ENCODE data around the gene RPL27A.

Gene RPL27A

DNA sequence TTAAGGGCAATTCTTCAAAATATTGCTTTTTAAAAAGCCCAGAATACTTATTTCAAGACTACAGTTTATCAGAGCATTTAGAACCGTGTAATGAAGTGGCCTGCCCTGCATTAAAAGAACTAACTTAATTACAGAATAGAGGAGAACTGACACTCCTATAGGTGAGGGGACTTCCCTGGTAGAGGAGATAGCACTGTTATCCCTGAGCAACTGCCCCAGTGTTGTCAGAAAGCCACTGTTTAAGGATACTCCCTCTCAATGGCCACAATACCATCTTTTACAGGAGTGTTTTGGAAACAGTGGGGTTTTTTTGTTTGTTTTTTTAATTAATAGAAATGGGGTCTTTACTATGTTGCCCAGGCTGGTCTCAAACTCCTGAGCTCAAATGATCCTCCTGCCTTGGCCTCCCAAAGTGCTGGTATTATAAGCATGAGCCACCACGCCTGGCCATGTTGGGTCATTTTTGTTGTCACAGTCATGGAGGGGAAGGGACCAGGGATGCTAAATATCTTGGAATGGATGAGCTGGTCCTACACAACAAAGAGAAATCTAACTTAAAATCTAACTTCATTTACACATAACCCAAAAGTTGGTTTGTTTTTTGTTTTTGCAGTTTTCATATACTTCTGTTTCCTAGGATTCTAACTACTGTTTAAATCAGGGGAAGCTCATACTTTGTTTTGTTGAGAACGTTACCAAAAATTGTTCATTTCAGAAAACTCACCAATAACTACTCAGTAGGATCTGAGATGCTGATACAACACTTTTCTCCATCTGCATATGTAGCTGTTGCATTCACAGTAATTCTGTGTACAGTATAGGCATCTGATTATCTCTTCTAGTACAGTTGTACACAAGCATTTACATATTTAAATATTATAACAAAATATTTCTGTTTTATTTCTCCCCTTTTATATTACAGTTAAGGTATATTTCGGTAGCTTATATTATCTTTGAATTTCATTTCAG, 8.1 kb downstream of the RPL27A start:
- H3K9me3 ChIP-seq (ENCODE audit: insufficient read depth, low read length), result no peaks in the 10 kb centered on the region
- peaks cover 51% of the 10 kb centered on the region for H3K36me3 ChIP-seq (replicated peaks; ENCODE audit: low read depth, low read length)
- peaks cover 26% of the 10 kb centered on the region for H3K79me2 ChIP-seq (ENCODE audit: low read length)
- 0 out of 2 replicates have a peak overlapping the region, but pooled peaks have one; percentile 99 for H3K4me2 ChIP-seq (ENCODE audit: low read length)
- H3K4me1 ChIP-seq (ENCODE audit: low read length), result peaks cover 36% of the 10 kb centered on the region
- no peak overlapping the region for H3K4me3 ChIP-seq (ENCODE audit: low read length)
- H3K9ac ChIP-seq (ENCODE audit: low read length), result no peak overlapping the region
- H3K27me3 ChIP-seq (ENCODE audit: low read depth, low read length), result no peaks in the 10 kb centered on the region
- H3K27ac ChIP-seq (ENCODE audit: low read length), result no peak overlapping the region
- H4K20me1 ChIP-seq (ENCODE audit: insufficient read depth, low read length), result no peaks in the 10 kb centered on the region
- TF ChIP-seq EZH2phosphoT487 (IDR thresholded peaks at IDR 0.05; ENCODE audit: low read depth), result no peak
- no peak overlapping the region for H2AFZ ChIP-seq (ENCODE audit: low read depth, low read length)

DNA sequence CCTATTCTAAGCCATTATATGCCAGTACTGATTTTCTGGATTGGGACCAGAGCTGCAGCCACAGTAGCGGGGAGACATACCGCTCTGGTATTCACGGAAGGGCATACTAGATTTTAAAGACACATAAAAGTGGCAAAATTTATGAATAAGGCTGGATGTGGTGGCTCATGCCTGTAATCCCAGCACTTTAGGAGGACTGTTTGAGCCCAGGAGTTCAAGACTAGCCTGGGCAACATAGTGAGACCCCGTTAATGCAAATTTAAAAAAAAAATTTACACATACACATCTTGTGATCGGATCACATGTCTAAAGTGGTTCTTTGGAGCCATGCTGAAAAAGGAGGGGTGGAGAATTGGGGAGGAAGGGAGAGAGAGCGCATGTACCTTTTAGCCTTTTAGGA, 9.0 kb downstream of the RPL27A start:
- Histone ChIP-seq H2AFZ (ENCODE audit: low read depth, low read length) (no peak overlapping the region), H4K20me1 (ENCODE audit: insufficient read depth, low read length) (no peaks in the 10 kb centered on the region), H3K4me3 (ENCODE audit: low read length) (no peak overlapping the region), H3K79me2 (ENCODE audit: low read length) (peaks cover 19% of the 10 kb centered on the region), H3K9ac (ENCODE audit: low read length) (no peak overlapping the region), H3K36me3 (replicated peaks; ENCODE audit: low read depth, low read length) (peaks cover 46% of the 10 kb centered on the region), H3K27ac (ENCODE audit: low read length) (no peak overlapping the region), H3K27me3 (ENCODE audit: low read depth, low read length) (no peaks in the 10 kb centered on the region), H3K4me1 (ENCODE audit: low read length) (peaks cover 26% of the 10 kb centered on the region), H3K9me3 (ENCODE audit: insufficient read depth, low read length) (no peaks in the 10 kb centered on the region), H3K4me2 (ENCODE audit: low read length) (no peak overlapping the region)
- TF ChIP-seq EZH2phosphoT487 (IDR thresholded peaks at IDR 0.05; ENCODE audit: low read depth), result no peak
- TF ChIP-seq, protein P1, sequence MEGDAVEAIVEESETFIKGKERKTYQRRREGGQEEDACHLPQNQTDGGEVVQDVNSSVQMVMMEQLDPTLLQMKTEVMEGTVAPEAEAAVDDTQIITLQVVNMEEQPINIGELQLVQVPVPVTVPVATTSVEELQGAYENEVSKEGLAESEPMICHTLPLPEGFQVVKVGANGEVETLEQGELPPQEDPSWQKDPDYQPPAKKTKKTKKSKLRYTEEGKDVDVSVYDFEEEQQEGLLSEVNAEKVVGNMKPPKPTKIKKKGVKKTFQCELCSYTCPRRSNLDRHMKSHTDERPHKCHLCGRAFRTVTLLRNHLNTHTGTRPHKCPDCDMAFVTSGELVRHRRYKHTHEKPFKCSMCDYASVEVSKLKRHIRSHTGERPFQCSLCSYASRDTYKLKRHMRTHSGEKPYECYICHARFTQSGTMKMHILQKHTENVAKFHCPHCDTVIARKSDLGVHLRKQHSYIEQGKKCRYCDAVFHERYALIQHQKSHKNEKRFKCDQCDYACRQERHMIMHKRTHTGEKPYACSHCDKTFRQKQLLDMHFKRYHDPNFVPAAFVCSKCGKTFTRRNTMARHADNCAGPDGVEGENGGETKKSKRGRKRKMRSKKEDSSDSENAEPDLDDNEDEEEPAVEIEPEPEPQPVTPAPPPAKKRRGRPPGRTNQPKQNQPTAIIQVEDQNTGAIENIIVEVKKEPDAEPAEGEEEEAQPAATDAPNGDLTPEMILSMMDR (IDR thresholded peaks at IDR 0.05; ENCODE audit: low read depth, low read length), result no peak

DNA sequence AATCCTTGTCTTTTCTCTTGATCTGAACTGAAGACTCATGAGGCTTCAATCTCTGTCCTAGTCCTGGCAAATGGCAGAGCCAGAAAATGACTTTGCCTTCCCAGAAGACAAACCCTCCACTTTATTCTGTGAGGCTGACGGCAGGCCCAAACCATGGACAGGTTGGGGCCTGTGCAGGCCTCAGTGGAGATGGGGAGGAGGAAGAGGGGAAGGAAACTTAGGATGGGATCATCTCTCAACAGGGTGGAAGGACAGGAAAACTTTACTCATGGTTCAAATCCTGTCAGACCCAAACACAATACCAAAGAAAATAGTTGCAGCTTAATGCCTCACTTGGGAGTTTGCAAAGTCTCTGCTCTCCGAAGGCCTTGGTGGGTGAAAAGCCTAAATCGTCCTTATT, 9.8 kb downstream of the RPL27A start:
- H2AFZ ChIP-seq (ENCODE audit: low read depth, low read length), result no peak overlapping the region
- peaks cover 38% of the 10 kb centered on the region for H3K36me3 ChIP-seq (replicated peaks; ENCODE audit: low read depth, low read length)
- no peak overlapping the region for H3K4me2 ChIP-seq (ENCODE audit: low read length)
- no peak for TF ChIP-seq EZH2phosphoT487 (IDR thresholded peaks at IDR 0.05; ENCODE audit: low read depth)
- TF ChIP-seq, protein P1 (IDR thresholded peaks at IDR 0.05; ENCODE audit: low read depth, low read length), result no peak
- no peak overlapping the region for H3K4me3 ChIP-seq (ENCODE audit: low read length)
- peaks cover 18% of the 10 kb centered on the region for H3K4me1 ChIP-seq (ENCODE audit: low read length)
- H3K9ac ChIP-seq (ENCODE audit: low read length), result no peak overlapping the region
- no peaks in the 10 kb centered on the region for H4K20me1 ChIP-seq (ENCODE audit: insufficient read depth, low read length)
- no peaks in the 10 kb centered on the region for H3K9me3 ChIP-seq (ENCODE audit: insufficient read depth, low read length)
- H3K79me2 ChIP-seq (ENCODE audit: low read length), result peaks cover 15% of the 10 kb centered on the region
- H3K27me3 ChIP-seq (ENCODE audit: low read depth, low read length), result no peaks in the 10 kb centered on the region
- H3K27ac ChIP-seq (ENCODE audit: low read length), result no peak overlapping the region

DNA sequence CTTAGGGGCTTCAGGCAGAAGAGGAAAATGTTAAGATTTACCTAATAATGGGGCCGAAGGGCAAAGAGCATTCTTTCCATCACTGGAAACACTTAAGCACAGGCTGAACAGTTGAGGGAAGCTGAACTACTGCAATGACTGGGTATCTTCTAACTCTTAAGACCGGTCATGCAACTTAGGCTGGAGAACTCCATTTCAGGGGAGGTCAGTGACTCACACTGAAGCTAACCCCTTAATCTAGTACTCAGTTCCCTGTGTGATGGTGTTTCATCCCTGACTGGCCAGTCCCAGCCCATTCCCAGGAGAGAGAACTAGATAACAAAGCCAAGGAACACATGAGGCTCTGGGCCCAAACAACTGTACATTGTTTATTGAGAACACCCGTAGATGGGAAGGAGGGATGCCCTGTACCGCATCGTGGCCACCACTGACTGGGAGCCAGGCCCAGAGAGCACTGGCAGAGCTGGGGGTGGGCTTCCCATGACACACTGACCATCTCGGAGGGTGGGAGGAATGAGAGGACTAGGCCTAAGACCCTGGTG, 10.5 kb downstream of the RPL27A start:
- H3K79me2 ChIP-seq (ENCODE audit: low read length), result peaks cover 15% of the 10 kb centered on the region
- H4K20me1 ChIP-seq (ENCODE audit: insufficient read depth, low read length), result no peaks in the 10 kb centered on the region
- no peak overlapping the region for H3K9ac ChIP-seq (ENCODE audit: low read length)
- no peak overlapping the region for H3K4me2 ChIP-seq (ENCODE audit: low read length)
- no peak overlapping the region for H2AFZ ChIP-seq (ENCODE audit: low read depth, low read length)
- no peak overlapping the region for H3K4me3 ChIP-seq (ENCODE audit: low read length)
- peaks cover 38% of the 10 kb centered on the region for H3K36me3 ChIP-seq (replicated peaks; ENCODE audit: low read depth, low read length)
- no peak for TF ChIP-seq EZH2phosphoT487 (IDR thresholded peaks at IDR 0.05; ENCODE audit: low read depth)
- TF ChIP-seq, protein P1 (IDR thresholded peaks at IDR 0.05; ENCODE audit: low read depth, low read length), result no peak
- no peaks in the 10 kb centered on the region for H3K27me3 ChIP-seq (ENCODE audit: low read depth, low read length)
- H3K9me3 ChIP-seq (ENCODE audit: insufficient read depth, low read length), result no peaks in the 10 kb centered on the region
- no peak overlapping the region for H3K27ac ChIP-seq (ENCODE audit: low read length)
- peaks cover 12% of the 10 kb centered on the region for H3K4me1 ChIP-seq (ENCODE audit: low read length)

All from OCI-LY3 (cell line).